ENCODE measurements around the gene PRR14.
"Not testable (repeated sequence)": the region's sequence is repeated elsewhere in the genome, so short reads cannot be mapped to it uniquely, and the experiment has no call there.

The PRR14 gene

DNA sequence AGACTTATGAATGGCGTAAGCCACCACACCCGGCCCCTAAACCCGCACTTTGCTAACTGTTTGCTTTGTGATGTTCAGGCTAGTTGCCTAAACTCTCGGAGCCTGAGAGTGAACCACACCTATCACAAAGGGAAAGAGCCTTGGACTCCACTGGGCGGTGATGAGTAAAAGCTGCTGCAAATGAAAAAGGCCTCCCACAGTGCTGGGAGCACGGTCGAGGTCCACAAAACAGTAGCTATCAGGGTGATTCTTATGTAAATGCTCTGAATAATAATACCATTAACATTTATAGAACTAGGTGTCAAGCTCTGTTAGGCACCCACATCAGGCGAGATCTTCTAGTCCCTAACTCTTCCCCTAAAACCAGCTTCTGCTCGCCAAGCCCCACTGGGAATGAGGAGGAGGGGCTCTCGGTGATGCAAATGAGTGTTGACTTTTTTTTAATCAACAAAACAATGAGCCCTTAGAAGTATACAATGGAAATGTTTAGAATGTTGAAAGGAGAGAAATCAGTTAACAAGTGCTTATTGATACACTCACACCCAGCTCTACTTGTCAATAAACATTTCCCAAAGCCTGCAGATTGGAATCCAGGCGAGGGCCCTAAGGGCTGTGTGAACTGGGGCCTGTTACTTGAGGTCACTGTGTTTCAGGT, 27.3 kb downstream of the PRR14 start:
- no peaks in the 10 kb centered on the region for H3K27me3 ChIP-seq (ENCODE audit: control insufficient read depth, insufficient read depth, low read length)
- no peaks in the 10 kb centered on the region for H3K36me3 ChIP-seq (ENCODE audit: insufficient read depth, low read length)
- H3K9ac ChIP-seq (ENCODE audit: low read depth, low read length) = no peak overlapping the region
- H3K4me2 ChIP-seq (ENCODE audit: low read length) = no peak overlapping the region
- H3K4me3 ChIP-seq (ENCODE audit: low read length) = no peak overlapping the region
- H3K9me3 ChIP-seq (replicated peaks; ENCODE audit: low read length) = no peaks in the 10 kb centered on the region
- no peaks in the 10 kb centered on the region for H3K4me1 ChIP-seq (ENCODE audit: control insufficient read depth, insufficient read depth, low read length)

- Histone ChIP-seq H3K27me3 (ENCODE audit: control insufficient read depth, insufficient read depth, low read length) (no peaks in the 10 kb centered on the region), H3K9ac (ENCODE audit: low read depth, low read length) (no peak overlapping the region), H3K36me3 (ENCODE audit: insufficient read depth, low read length) (no peaks in the 10 kb centered on the region), H3K4me2 (ENCODE audit: low read length) (no peak overlapping the region), H3K9me3 (replicated peaks; ENCODE audit: low read length) (no peaks in the 10 kb centered on the region), H3K4me3 (ENCODE audit: low read length) (no peak overlapping the region), H3K4me1 (ENCODE audit: control insufficient read depth, insufficient read depth, low read length) (no peaks in the 10 kb centered on the region)
Measured at GRCh38 chr16:30678586-30678970, 27.8 kb downstream of the PRR14 start.

- H3K9me3 ChIP-seq (replicated peaks; ENCODE audit: low read length) = no peaks in the 10 kb centered on the region
- no peak overlapping the region for H3K4me2 ChIP-seq (ENCODE audit: low read length)
- no peaks in the 10 kb centered on the region for H3K4me1 ChIP-seq (ENCODE audit: control insufficient read depth, insufficient read depth, low read length)
- H3K4me3 ChIP-seq (ENCODE audit: low read length) = no peak overlapping the region
- H3K9ac ChIP-seq (ENCODE audit: low read depth, low read length) = no peak overlapping the region
- H3K36me3 ChIP-seq (ENCODE audit: insufficient read depth, low read length) = no peaks in the 10 kb centered on the region
- no peaks in the 10 kb centered on the region for H3K27me3 ChIP-seq (ENCODE audit: control insufficient read depth, insufficient read depth, low read length)
Measured at GRCh38 chr16:30680326-30680725, 29.6 kb downstream of the PRR14 start.

- Histone ChIP-seq H3K4me1 (ENCODE audit: control insufficient read depth, insufficient read depth, low read length) (no peaks in the 10 kb centered on the region), H3K9ac (ENCODE audit: low read depth, low read length) (no peak overlapping the region), H3K4me3 (ENCODE audit: low read length) (no peak overlapping the region), H3K9me3 (replicated peaks; ENCODE audit: low read length) (no peaks in the 10 kb centered on the region), H3K27me3 (ENCODE audit: control insufficient read depth, insufficient read depth, low read length) (no peaks in the 10 kb centered on the region), H3K36me3 (ENCODE audit: insufficient read depth, low read length) (no peaks in the 10 kb centered on the region), H3K4me2 (ENCODE audit: low read length) (no peak overlapping the region)
Measured at GRCh38 chr16:30688701-30689100, 37.9 kb downstream of the PRR14 start.

- Histone ChIP-seq H3K36me3 (ENCODE audit: insufficient read depth, low read length) (no peaks in the 10 kb centered on the region), H3K4me1 (ENCODE audit: control insufficient read depth, insufficient read depth, low read length) (no peaks in the 10 kb centered on the region), H3K9me3 (replicated peaks; ENCODE audit: low read length) (no peaks in the 10 kb centered on the region), H3K9ac (ENCODE audit: low read depth, low read length) (no peak overlapping the region), H3K4me2 (ENCODE audit: low read length) (no peak overlapping the region), H3K27me3 (ENCODE audit: control insufficient read depth, insufficient read depth, low read length) (no peaks in the 10 kb centered on the region), H3K4me3 (ENCODE audit: low read length) (no peak overlapping the region)
Measured at GRCh38 chr16:30691907-30692306, 41.1 kb downstream of the PRR14 start.

DNA sequence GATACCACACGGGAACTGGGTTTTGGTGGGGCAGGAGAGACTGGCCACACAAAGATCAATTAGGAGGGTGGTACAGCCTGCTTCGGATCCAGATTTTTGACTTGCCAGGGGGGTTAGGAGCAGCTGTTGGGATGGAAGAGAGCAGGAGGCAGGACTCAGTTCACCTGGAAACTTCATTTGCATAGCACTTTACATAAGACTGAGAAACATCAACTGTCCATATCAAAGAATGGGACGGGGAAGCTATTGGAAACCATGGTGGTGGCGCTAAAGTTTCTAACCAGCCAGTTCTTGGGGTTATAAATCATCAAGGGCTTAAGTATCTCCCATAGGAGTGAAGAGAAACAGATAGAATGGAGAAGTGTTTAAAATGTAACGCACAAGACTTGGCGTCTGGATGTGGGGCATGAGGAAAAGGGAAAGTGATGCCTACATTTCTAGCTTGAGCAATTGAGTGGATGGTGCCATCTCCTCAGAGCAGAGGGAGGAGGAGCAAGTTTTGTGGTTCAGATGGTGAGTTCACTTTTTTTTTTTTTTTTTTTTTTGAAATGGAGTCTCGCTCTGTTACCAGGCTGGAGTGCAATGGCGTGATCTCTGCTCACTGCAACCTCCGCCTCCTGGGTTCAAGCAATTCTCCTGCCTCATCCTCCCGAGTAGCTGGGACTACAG, 41.8 kb downstream of the PRR14 start:
- Histone ChIP-seq H3K9ac (ENCODE audit: low read depth, low read length) (no peak overlapping the region), H3K4me2 (ENCODE audit: low read length) (no peak overlapping the region), H3K36me3 (ENCODE audit: insufficient read depth, low read length) (no peaks in the 10 kb centered on the region), H3K27me3 (ENCODE audit: control insufficient read depth, insufficient read depth, low read length) (no peaks in the 10 kb centered on the region), H3K4me3 (ENCODE audit: low read length) (no peak overlapping the region), H3K9me3 (replicated peaks; ENCODE audit: low read length) (no peaks in the 10 kb centered on the region), H3K4me1 (ENCODE audit: control insufficient read depth, insufficient read depth, low read length) (peaks cover 3% of the 10 kb centered on the region)

GRCh38 chr16:30694926-30695693, 44.4 kb downstream of the PRR14 start:
- Histone ChIP-seq H3K4me2 (ENCODE audit: low read length) (no peak overlapping the region), H3K4me1 (ENCODE audit: control insufficient read depth, insufficient read depth, low read length) (peaks cover 10% of the 10 kb centered on the region), H3K9me3 (replicated peaks; ENCODE audit: low read length) (no peaks in the 10 kb centered on the region), H3K27me3 (ENCODE audit: control insufficient read depth, insufficient read depth, low read length) (no peaks in the 10 kb centered on the region), H3K9ac (ENCODE audit: low read depth, low read length) (no peak overlapping the region), H3K36me3 (ENCODE audit: insufficient read depth, low read length) (peaks cover 2% of the 10 kb centered on the region), H3K4me3 (ENCODE audit: low read length) (no peak overlapping the region)

- H3K36me3 ChIP-seq (ENCODE audit: insufficient read depth, low read length) = peaks cover 18% of the 10 kb centered on the region
- peaks cover 19% of the 10 kb centered on the region for H3K4me1 ChIP-seq (ENCODE audit: control insufficient read depth, insufficient read depth, low read length)
- not testable (repeated sequence) for H3K4me3 ChIP-seq (ENCODE audit: low read length); H3K4me2 ChIP-seq (ENCODE audit: low read length); H3K9ac ChIP-seq (ENCODE audit: low read depth, low read length); H3K27me3 ChIP-seq (ENCODE audit: control insufficient read depth, insufficient read depth, low read length); H3K9me3 ChIP-seq (replicated peaks; ENCODE audit: low read length)
Measured at GRCh38 chr16:30696646-30697045, 45.9 kb downstream of the PRR14 start.

DNA sequence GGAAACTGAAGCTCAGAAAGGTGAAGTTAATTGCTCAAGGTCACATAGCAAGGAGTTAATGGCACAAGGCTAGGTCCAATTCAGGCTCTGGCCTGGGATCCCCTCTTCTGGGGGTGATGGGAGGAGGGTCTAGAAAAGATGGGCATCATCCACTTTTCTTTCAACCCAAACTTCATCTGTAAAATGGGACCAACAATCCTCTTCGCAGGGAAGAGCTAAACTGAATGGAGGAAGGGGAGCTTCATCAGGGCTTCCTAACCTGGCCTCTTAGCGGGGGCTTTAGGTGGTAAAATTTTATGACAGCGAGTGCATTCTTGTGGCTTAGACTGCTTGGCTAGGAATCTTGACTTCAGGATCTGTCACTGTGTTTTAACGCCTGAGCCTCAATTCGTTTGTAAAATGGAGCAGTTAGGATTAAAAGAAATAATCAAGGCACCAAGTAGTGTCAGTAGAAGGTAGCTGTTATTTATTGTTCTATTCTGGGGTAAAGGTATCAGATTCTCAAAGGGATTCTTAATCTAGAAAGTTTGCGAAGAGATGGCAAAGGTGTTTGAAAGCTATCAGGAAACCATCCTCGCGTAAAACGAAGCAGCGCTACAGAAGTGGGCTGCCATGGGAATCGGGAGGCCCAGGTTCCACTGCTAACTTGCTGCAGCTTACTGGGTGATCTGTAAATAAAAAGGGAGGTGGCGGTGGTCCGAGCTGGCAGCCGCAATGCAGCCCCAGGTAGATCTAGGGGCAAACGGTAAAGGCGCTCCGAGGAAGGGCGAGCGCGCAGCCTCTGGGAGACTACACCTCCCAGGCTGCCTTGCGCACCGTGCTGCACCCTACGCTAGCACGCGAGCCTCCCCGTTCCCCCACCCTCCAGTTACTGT, 46.7 kb downstream of the PRR14 start:
- Histone ChIP-seq H3K4me2 (ENCODE audit: low read length) (peak overlapping the region; percentile 96), H3K27me3 (ENCODE audit: control insufficient read depth, insufficient read depth, low read length) (no peaks in the 10 kb centered on the region), H3K9ac (ENCODE audit: low read depth, low read length) (peak overlapping the region; percentile 100), H3K4me3 (ENCODE audit: low read length) (peak overlapping the region; percentile 98), H3K9me3 (replicated peaks; ENCODE audit: low read length) (no peaks in the 10 kb centered on the region), H3K36me3 (ENCODE audit: insufficient read depth, low read length) (peaks cover 19% of the 10 kb centered on the region), H3K4me1 (ENCODE audit: control insufficient read depth, insufficient read depth, low read length) (peaks cover 19% of the 10 kb centered on the region)

DNA sequence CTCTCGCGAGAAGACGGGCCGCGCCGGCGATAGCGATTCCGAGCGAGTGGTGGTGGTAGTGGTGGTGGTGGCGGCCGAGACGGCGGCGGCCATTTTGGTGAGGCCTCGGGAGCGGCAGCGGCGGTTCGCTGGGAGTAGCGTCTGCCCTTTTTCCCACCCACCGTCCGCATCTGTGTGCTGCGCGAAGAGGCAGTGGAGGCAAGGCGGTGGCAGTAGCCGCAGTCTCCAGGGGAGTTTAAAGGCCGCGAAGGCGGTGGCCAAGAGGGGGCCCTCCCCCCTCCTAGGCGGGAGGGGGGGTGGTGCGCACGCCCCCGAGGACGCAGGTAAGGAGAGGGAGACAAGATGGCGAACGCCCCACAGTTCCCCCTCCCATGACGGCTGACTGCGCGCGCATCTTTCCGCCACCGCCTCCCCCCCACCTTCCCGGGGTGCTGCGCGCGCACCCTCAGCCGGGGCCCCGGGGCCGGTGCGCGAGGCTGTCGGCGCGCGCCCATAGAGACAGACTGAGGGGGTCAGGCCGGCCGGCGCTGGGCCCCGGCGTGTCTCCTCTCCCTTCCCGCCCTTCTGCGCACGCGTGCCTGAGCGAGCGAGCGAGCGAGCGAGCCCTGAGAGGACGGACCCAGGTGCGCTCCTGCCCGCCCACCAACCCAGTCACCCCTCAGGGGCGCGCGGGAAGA, 47.5 kb downstream of the PRR14 start:
- Histone ChIP-seq H3K4me3 (ENCODE audit: low read length) (peak overlapping the region; percentile 98), H3K27me3 (ENCODE audit: control insufficient read depth, insufficient read depth, low read length) (no peaks in the 10 kb centered on the region), H3K4me2 (ENCODE audit: low read length) (peak overlapping the region; percentile 96), H3K9me3 (replicated peaks; ENCODE audit: low read length) (no peaks in the 10 kb centered on the region), H3K4me1 (ENCODE audit: control insufficient read depth, insufficient read depth, low read length) (peaks cover 19% of the 10 kb centered on the region), H3K9ac (ENCODE audit: low read depth, low read length) (peak overlapping the region; percentile 100), H3K36me3 (ENCODE audit: insufficient read depth, low read length) (peaks cover 22% of the 10 kb centered on the region)
